ENCODE measurements around the gene GPC5.

The GPC5 gene

DNA sequence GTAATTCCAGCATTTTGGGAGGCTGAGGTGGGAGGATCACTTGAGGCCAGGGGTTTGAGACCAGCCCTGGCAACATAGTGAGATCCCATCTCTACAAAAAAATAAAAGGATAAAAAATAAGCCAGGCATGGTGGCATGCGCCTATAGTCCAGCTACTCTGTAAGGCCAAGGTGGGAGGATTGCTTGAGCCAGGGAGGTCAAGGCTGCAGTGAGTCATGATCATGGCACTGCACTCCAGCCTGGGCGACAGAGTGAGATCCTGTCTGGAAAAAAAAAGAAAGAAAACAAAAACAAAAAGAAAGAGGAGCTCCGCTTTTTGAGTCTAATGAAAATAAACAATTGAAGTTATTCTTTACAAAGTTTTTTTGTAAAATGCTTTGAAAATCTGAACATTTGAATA lies 326.2 kb downstream of the GPC5 start:
- TF ChIP-seq EZH2phosphoT487 (IDR thresholded peaks at IDR 0.05; ENCODE audit: low read depth): no peak
- TF ChIP-seq, protein P1, sequence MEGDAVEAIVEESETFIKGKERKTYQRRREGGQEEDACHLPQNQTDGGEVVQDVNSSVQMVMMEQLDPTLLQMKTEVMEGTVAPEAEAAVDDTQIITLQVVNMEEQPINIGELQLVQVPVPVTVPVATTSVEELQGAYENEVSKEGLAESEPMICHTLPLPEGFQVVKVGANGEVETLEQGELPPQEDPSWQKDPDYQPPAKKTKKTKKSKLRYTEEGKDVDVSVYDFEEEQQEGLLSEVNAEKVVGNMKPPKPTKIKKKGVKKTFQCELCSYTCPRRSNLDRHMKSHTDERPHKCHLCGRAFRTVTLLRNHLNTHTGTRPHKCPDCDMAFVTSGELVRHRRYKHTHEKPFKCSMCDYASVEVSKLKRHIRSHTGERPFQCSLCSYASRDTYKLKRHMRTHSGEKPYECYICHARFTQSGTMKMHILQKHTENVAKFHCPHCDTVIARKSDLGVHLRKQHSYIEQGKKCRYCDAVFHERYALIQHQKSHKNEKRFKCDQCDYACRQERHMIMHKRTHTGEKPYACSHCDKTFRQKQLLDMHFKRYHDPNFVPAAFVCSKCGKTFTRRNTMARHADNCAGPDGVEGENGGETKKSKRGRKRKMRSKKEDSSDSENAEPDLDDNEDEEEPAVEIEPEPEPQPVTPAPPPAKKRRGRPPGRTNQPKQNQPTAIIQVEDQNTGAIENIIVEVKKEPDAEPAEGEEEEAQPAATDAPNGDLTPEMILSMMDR (IDR thresholded peaks at IDR 0.05; ENCODE audit: low read depth, low read length): no peak
- no peaks in the 10 kb centered on the region for H4K20me1 ChIP-seq (ENCODE audit: insufficient read depth, low read length)
- no peak overlapping the region for H3K4me3 ChIP-seq (ENCODE audit: low read length)
- H3K9me3 ChIP-seq (ENCODE audit: insufficient read depth, low read length): no peaks in the 10 kb centered on the region
- no peak overlapping the region for H2AFZ ChIP-seq (ENCODE audit: low read depth, low read length)
- H3K36me3 ChIP-seq (replicated peaks; ENCODE audit: low read depth, low read length): no peaks in the 10 kb centered on the region
- H3K79me2 ChIP-seq (ENCODE audit: low read length): no peaks in the 10 kb centered on the region
- no peak overlapping the region for H3K27ac ChIP-seq (ENCODE audit: low read length)
- no peak overlapping the region for H3K4me2 ChIP-seq (ENCODE audit: low read length)
- no peak overlapping the region for H3K9ac ChIP-seq (ENCODE audit: low read length)
- H3K27me3 ChIP-seq (ENCODE audit: low read depth, low read length): peaks cover 9% of the 10 kb centered on the region; the same call in 1 of the 2 replicates
- no peaks in the 10 kb centered on the region for H3K4me1 ChIP-seq (ENCODE audit: low read length)

DNA sequence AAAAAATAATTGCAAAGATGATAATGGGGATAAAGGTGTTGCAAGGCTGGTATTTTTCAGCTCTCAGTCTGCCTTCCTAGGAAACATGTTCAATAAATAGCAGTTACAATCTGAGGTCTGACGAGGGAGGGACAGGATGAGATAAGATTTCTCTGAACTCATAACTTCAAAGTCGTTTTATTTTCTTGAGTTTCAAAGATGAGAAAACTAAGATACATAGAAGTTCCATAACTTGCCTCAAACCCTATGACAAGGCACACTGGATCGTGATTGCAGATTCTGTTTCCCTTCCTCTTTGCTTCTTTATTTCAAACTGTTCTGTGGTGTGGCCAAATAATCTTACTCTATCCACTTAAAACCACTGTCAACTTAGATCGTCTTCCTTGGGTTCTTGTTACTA lies 327.2 kb downstream of the GPC5 start:
- Histone ChIP-seq H3K79me2 (ENCODE audit: low read length) (no peaks in the 10 kb centered on the region), H3K36me3 (replicated peaks; ENCODE audit: low read depth, low read length) (no peaks in the 10 kb centered on the region), H3K9ac (ENCODE audit: low read length) (no peak overlapping the region), H3K4me3 (ENCODE audit: low read length) (no peak overlapping the region), H2AFZ (ENCODE audit: low read depth, low read length) (no peak overlapping the region), H4K20me1 (ENCODE audit: insufficient read depth, low read length) (no peaks in the 10 kb centered on the region), H3K4me1 (ENCODE audit: low read length) (no peaks in the 10 kb centered on the region), H3K4me2 (ENCODE audit: low read length) (no peak overlapping the region), H3K27me3 (ENCODE audit: low read depth, low read length) (peaks cover 2% of the 10 kb centered on the region; the same call in 1 of the 2 replicates), H3K9me3 (ENCODE audit: insufficient read depth, low read length) (no peaks in the 10 kb centered on the region), H3K27ac (ENCODE audit: low read length) (no peak overlapping the region)
- TF ChIP-seq, protein P1 (IDR thresholded peaks at IDR 0.05; ENCODE audit: low read depth, low read length): no peak
- TF ChIP-seq EZH2phosphoT487 (IDR thresholded peaks at IDR 0.05; ENCODE audit: low read depth): no peak

DNA sequence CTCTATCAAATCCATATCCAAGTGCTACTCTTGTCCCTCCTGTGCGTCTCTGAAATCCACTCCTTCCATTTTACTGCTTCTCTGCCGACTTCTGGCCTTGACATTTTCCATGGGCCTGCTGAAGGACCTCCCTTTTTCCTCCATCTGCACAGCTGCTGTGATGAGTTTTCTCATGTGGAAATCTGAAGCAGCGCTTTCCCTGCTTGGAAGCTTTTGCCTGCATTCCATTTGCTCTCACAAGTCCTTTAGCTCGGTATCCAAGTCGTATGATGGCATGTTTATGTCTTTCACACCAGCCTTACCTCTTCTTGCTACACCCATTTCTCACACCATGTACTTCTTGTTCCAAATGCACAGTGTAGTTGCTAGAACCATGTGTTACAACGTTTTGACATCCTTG lies 328.2 kb downstream of the GPC5 start:
- H3K27me3 ChIP-seq (ENCODE audit: low read depth, low read length): no peaks in the 10 kb centered on the region
- H3K36me3 ChIP-seq (replicated peaks; ENCODE audit: low read depth, low read length): no peaks in the 10 kb centered on the region
- peak overlapping the region; percentile 24; the same call in 1 of the 2 replicates for H2AFZ ChIP-seq (ENCODE audit: low read depth, low read length)
- no peak overlapping the region for H3K9ac ChIP-seq (ENCODE audit: low read length)
- H3K9me3 ChIP-seq (ENCODE audit: insufficient read depth, low read length): no peaks in the 10 kb centered on the region
- H3K27ac ChIP-seq (ENCODE audit: low read length): no peak overlapping the region
- H3K79me2 ChIP-seq (ENCODE audit: low read length): no peaks in the 10 kb centered on the region
- no peak overlapping the region for H3K4me3 ChIP-seq (ENCODE audit: low read length)
- no peak overlapping the region for H3K4me2 ChIP-seq (ENCODE audit: low read length)
- no peak for TF ChIP-seq EZH2phosphoT487 (IDR thresholded peaks at IDR 0.05; ENCODE audit: low read depth)
- TF ChIP-seq, protein P1 (IDR thresholded peaks at IDR 0.05; ENCODE audit: low read depth, low read length): no peak
- no peaks in the 10 kb centered on the region for H3K4me1 ChIP-seq (ENCODE audit: low read length)
- H4K20me1 ChIP-seq (ENCODE audit: insufficient read depth, low read length): no peaks in the 10 kb centered on the region

DNA sequence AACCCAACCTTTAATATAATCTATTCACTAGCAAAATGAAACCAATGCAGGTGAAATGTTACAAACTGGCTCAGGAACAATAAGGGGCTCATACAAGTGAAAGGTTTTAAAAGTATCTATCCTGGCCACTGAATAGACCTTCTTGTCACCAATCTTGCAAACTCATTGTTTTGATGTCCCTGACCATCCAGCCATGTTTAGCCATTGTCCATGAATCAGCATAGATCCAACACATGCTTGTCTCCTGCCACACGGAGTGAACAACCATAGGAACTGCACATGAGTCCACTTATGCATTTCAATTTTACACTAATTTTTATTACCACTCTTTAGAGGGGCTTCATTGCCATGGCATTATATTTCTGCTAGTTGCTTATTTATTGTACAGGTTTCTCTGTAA lies 331.4 kb downstream of the GPC5 start:
- no peaks in the 10 kb centered on the region for H3K9me3 ChIP-seq (ENCODE audit: insufficient read depth, low read length)
- no peak overlapping the region for H3K4me2 ChIP-seq (ENCODE audit: low read length)
- no peaks in the 10 kb centered on the region for H4K20me1 ChIP-seq (ENCODE audit: insufficient read depth, low read length)
- H3K79me2 ChIP-seq (ENCODE audit: low read length): no peaks in the 10 kb centered on the region
- H3K36me3 ChIP-seq (replicated peaks; ENCODE audit: low read depth, low read length): no peaks in the 10 kb centered on the region
- TF ChIP-seq, protein P1 (IDR thresholded peaks at IDR 0.05; ENCODE audit: low read depth, low read length): no peak
- no peak for TF ChIP-seq EZH2phosphoT487 (IDR thresholded peaks at IDR 0.05; ENCODE audit: low read depth)
- H3K27ac ChIP-seq (ENCODE audit: low read length): no peak overlapping the region
- H3K4me1 ChIP-seq (ENCODE audit: low read length): no peaks in the 10 kb centered on the region
- H2AFZ ChIP-seq (ENCODE audit: low read depth, low read length): no peak overlapping the region
- no peak overlapping the region for H3K4me3 ChIP-seq (ENCODE audit: low read length)
- H3K27me3 ChIP-seq (ENCODE audit: low read depth, low read length): no peaks in the 10 kb centered on the region
- no peak overlapping the region for H3K9ac ChIP-seq (ENCODE audit: low read length)

Data from OCI-LY3 (cell line).